ENCODE measurements around the gene SLC30A2.

SLC30A2 gene

GRCh38 chr1:25990702-25991395 lies 55.1 kb downstream of the SLC30A2 start:
- TF ChIP-seq CTCF (IDR thresholded peaks at IDR 0.05; ENCODE audit: low read depth, low read length): no peak
- no peak for DNase-seq (ENCODE audit: low read depth in 2 of 2)
- H3K4me3 ChIP-seq (replicated peaks in 1 of 2; ENCODE audit: low read depth in 2 of 2, low read length in 2 of 2): no peak overlapping the region

- no peak overlapping the region for H3K4me3 ChIP-seq (replicated peaks in 1 of 2; ENCODE audit: low read depth in 2 of 2, low read length in 2 of 2)
- TF ChIP-seq CTCF (IDR thresholded peaks at IDR 0.05; ENCODE audit: low read depth, low read length): no peak
- no peak for DNase-seq (ENCODE audit: low read depth in 2 of 2)
These were observed 55.7 kb downstream of the SLC30A2 start for GRCh38 chr1:25990251-25990650.

GRCh38 chr1:25989440-25990234 lies 56.3 kb downstream of the SLC30A2 start:
- H3K4me3 ChIP-seq (replicated peaks in 1 of 2; ENCODE audit: low read depth in 2 of 2, low read length in 2 of 2): no peak overlapping the region
- TF ChIP-seq CTCF (IDR thresholded peaks at IDR 0.05; ENCODE audit: low read depth, low read length): no peak
- peak in 1 of 2 donors; percentile 38 for DNase-seq (ENCODE audit: low read depth in 2 of 2)

GRCh38 chr1:25987951-25988350 lies 58.0 kb downstream of the SLC30A2 start:
- H3K4me3 ChIP-seq (replicated peaks in 1 of 2; ENCODE audit: low read depth in 2 of 2, low read length in 2 of 2): no peak overlapping the region
- TF ChIP-seq CTCF (IDR thresholded peaks at IDR 0.05; ENCODE audit: low read depth, low read length): no peak
- no peak for DNase-seq (ENCODE audit: low read depth in 2 of 2)
